Measurements from ENCODE around the gene TNFRSF4. TPM values are rescaled to one million over a fixed set of nuclear protein-coding genes. Genes with fewer than 3 reads are reported as not detected.

TNFRSF4 gene
- total and polyA plus RNA-seq, 4 donors = 0.08 to 0.35 (median 0.15) TPM; not detected in 1

DNA sequence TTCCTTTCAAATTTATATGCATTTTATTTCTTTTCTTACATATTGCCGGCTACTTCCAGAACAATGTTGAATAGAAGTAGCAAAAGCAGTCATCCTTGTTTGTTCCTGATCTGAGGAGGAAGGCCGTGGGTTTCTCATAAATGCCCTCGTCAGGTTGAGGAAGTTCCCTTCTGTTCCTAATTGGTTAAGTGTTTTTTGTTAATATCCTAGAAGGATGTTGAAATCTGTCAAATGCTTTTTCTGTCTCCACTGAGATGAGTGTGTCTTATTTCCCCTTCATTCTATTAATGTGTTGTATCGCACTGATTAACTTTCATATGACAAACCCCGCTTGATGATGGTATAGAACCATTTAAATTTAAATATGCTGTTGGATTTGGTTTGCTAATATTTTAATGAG, 24.8 kb downstream of the TNFRSF4 start:
- Histone ChIP-seq H3K27ac (ENCODE audit: low read depth in 1 of 2, low read length in 2 of 2) (no peak overlapping the region), H3K27me3 (ENCODE audit: control insufficient read depth in 4 of 4, insufficient read depth in 4 of 4, low read length in 3 of 4) (no peaks in the 10 kb centered on the region), H3K36me3 (ENCODE audit: control insufficient read depth in 4 of 4, insufficient read depth in 3 of 4, low read depth in 1 of 4, low read length in 3 of 4) (no peaks in the 10 kb centered on the region), H3K4me1 (ENCODE audit: control insufficient read depth in 4 of 4, insufficient read depth in 4 of 4, low read length in 3 of 4) (no peaks in the 10 kb centered on the region), H3K9ac (ENCODE audit: low read depth in 1 of 2, low read length in 2 of 2) (no peak overlapping the region), H3K9me3 (ENCODE audit: control insufficient read depth in 4 of 4, low read length in 3 of 4) (no peaks in the 10 kb centered on the region), H3K4me3 (ENCODE audit: low read depth in 1 of 3, low read length in 3 of 3) (no peak overlapping the region)
- WGBS = 77% methylated on average over 5 of the region's 5 CpGs
- TF ChIP-seq, protein P1, sequence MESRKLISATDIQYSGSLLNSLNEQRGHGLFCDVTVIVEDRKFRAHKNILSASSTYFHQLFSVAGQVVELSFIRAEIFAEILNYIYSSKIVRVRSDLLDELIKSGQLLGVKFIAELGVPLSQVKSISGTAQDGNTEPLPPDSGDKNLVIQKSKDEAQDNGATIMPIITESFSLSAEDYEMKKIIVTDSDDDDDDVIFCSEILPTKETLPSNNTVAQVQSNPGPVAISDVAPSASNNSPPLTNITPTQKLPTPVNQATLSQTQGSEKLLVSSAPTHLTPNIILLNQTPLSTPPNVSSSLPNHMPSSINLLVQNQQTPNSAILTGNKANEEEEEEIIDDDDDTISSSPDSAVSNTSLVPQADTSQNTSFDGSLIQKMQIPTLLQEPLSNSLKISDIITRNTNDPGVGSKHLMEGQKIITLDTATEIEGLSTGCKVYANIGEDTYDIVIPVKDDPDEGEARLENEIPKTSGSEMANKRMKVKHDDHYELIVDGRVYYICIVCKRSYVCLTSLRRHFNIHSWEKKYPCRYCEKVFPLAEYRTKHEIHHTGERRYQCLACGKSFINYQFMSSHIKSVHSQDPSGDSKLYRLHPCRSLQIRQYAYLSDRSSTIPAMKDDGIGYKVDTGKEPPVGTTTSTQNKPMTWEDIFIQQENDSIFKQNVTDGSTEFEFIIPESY (IDR thresholded peaks at IDR 0.05) = no peak
- TF ChIP-seq TAF1 (conservative IDR thresholded peaks at IDR 0.05) (no peak), HNF4A (conservative IDR thresholded peaks at IDR 0.05) (no peak), FOXA2 (IDR thresholded peaks at IDR 0.05) (no peak)
- TF ChIP-seq, protein P2, sequence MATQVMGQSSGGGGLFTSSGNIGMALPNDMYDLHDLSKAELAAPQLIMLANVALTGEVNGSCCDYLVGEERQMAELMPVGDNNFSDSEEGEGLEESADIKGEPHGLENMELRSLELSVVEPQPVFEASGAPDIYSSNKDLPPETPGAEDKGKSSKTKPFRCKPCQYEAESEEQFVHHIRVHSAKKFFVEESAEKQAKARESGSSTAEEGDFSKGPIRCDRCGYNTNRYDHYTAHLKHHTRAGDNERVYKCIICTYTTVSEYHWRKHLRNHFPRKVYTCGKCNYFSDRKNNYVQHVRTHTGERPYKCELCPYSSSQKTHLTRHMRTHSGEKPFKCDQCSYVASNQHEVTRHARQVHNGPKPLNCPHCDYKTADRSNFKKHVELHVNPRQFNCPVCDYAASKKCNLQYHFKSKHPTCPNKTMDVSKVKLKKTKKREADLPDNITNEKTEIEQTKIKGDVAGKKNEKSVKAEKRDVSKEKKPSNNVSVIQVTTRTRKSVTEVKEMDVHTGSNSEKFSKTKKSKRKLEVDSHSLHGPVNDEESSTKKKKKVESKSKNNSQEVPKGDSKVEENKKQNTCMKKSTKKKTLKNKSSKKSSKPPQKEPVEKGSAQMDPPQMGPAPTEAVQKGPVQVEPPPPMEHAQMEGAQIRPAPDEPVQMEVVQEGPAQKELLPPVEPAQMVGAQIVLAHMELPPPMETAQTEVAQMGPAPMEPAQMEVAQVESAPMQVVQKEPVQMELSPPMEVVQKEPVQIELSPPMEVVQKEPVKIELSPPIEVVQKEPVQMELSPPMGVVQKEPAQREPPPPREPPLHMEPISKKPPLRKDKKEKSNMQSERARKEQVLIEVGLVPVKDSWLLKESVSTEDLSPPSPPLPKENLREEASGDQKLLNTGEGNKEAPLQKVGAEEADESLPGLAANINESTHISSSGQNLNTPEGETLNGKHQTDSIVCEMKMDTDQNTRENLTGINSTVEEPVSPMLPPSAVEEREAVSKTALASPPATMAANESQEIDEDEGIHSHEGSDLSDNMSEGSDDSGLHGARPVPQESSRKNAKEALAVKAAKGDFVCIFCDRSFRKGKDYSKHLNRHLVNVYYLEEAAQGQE (IDR thresholded peaks at IDR 0.05) = no peak
- TF ChIP-seq, protein P3, sequence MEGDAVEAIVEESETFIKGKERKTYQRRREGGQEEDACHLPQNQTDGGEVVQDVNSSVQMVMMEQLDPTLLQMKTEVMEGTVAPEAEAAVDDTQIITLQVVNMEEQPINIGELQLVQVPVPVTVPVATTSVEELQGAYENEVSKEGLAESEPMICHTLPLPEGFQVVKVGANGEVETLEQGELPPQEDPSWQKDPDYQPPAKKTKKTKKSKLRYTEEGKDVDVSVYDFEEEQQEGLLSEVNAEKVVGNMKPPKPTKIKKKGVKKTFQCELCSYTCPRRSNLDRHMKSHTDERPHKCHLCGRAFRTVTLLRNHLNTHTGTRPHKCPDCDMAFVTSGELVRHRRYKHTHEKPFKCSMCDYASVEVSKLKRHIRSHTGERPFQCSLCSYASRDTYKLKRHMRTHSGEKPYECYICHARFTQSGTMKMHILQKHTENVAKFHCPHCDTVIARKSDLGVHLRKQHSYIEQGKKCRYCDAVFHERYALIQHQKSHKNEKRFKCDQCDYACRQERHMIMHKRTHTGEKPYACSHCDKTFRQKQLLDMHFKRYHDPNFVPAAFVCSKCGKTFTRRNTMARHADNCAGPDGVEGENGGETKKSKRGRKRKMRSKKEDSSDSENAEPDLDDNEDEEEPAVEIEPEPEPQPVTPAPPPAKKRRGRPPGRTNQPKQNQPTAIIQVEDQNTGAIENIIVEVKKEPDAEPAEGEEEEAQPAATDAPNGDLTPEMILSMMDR (IDR thresholded peaks at IDR 0.05; ENCODE audit: low read depth, low read length, missing input control) = no peak
- DNase-seq (ENCODE audit: low spot score) = no peak

DNA sequence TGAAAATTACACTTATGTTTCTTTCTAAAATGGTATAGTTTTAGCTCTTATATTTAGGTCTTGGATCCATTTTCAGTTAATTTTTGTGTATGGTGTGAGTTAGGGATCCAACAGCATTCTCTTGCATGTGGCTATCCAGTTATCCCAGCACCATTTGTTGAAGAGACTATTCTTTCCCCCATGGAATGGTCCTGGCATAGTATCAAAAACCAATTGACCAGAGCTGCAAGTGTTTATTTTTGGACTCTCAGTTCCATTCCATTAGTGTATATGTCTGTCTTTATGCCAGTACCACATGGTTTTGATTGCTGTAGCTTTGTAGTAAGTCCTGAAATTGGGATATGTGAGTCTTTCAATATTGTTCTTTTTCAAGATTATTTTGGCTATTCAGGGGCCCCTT, 26.0 kb downstream of the TNFRSF4 start:
- H3K36me3 ChIP-seq (ENCODE audit: control insufficient read depth in 4 of 4, insufficient read depth in 3 of 4, low read depth in 1 of 4, low read length in 3 of 4) = no peaks in the 10 kb centered on the region
- no peaks in the 10 kb centered on the region for H3K9me3 ChIP-seq (ENCODE audit: control insufficient read depth in 4 of 4, low read length in 3 of 4)
- H3K27me3 ChIP-seq (ENCODE audit: control insufficient read depth in 4 of 4, insufficient read depth in 4 of 4, low read length in 3 of 4) = no peaks in the 10 kb centered on the region
- H3K27ac ChIP-seq (ENCODE audit: low read depth in 1 of 2, low read length in 2 of 2) = no peak overlapping the region
- no peak overlapping the region for H3K9ac ChIP-seq (ENCODE audit: low read depth in 1 of 2, low read length in 2 of 2)
- TF ChIP-seq, protein P4, sequence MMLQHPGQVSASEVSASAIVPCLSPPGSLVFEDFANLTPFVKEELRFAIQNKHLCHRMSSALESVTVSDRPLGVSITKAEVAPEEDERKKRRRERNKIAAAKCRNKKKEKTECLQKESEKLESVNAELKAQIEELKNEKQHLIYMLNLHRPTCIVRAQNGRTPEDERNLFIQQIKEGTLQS (IDR thresholded peaks at IDR 0.05) = no peak
- TF ChIP-seq SP1 (IDR thresholded peaks at IDR 0.05) (no peak), EGR1 (IDR thresholded peaks at IDR 0.05; ENCODE audit: low read depth in 2 of 2) (no peak)
- no peaks in the 10 kb centered on the region for H3K4me1 ChIP-seq (ENCODE audit: control insufficient read depth in 4 of 4, insufficient read depth in 4 of 4, low read length in 3 of 4)
- DNase-seq (ENCODE audit: low spot score) = no peak
- H3K4me3 ChIP-seq (ENCODE audit: low read depth in 1 of 3, low read length in 3 of 3) = no peak overlapping the region
